Activated effector memory CD4-positive, alpha-beta T cell treated with anti-CD3 and anti-CD28 coated beads, Interleukin-2, amount 50 U/mL, for 16 hours (primary cell): Measurements from ENCODE around the gene AKAP11.

ENCODE experiments used
- DNase-seq: peaks from one replicate; pipeline ENCODE4 v3.0.0-alpha.2; 2020

The AKAP11 gene

GRCh38 chr13:42274386-42275097 is 2.6 kb downstream of the AKAP11 start:
- DNase-seq = no peak

- DNase-seq = no peak
These were observed 3.1 kb downstream of the AKAP11 start for GRCh38 chr13:42275098-42275471.

- no peak for DNase-seq
These were observed 3.6 kb downstream of the AKAP11 start for GRCh38 chr13:42275506-42275905.

GRCh38 chr13:42276683-42277082 is 4.7 kb downstream of the AKAP11 start:
- DNase-seq = no peak

- DNase-seq = no peak
These were observed 5.8 kb downstream of the AKAP11 start for GRCh38 chr13:42277618-42278276.

- no peak for DNase-seq
These were observed 7.1 kb downstream of the AKAP11 start for GRCh38 chr13:42279080-42279479.

- no peak for DNase-seq
These were observed 8.0 kb downstream of the AKAP11 start for GRCh38 chr13:42279986-42280385.

GRCh38 chr13:42280537-42280936 is 8.6 kb downstream of the AKAP11 start:
- no peak for DNase-seq

GRCh38 chr13:42283574-42283973 is 11.6 kb downstream of the AKAP11 start:
- DNase-seq = no peak

GRCh38 chr13:42284068-42284467 is 12.1 kb downstream of the AKAP11 start:
- no peak for DNase-seq

GRCh38 chr13:42298392-42298791 is 26.4 kb downstream of the AKAP11 start:
- DNase-seq = no peak

- no peak for DNase-seq
These were observed 33.6 kb downstream of the AKAP11 start for GRCh38 chr13:42305503-42305902.

GRCh38 chr13:42307461-42307860 is 35.5 kb downstream of the AKAP11 start:
- DNase-seq = no peak

GRCh38 chr13:42312817-42313431 is 41.0 kb downstream of the AKAP11 start:
- DNase-seq = no peak

- DNase-seq = no peak
These were observed 46.6 kb downstream of the AKAP11 start for GRCh38 chr13:42318570-42318969.

- DNase-seq = no peak
These were observed 48.4 kb downstream of the AKAP11 start for GRCh38 chr13:42320375-42320787.

- DNase-seq = no peak
These were observed 50.9 kb downstream of the AKAP11 start for GRCh38 chr13:42322806-42323205.

GRCh38 chr13:42324704-42325103 is 52.8 kb downstream of the AKAP11 start:
- no peak for DNase-seq

- no peak for DNase-seq
These were observed 55.8 kb downstream of the AKAP11 start for GRCh38 chr13:42327725-42328124.

GRCh38 chr13:42328672-42329071 is 56.7 kb downstream of the AKAP11 start:
- DNase-seq = no peak

GRCh38 chr13:42329239-42329638 is 57.3 kb downstream of the AKAP11 start:
- DNase-seq = no peak

GRCh38 chr13:42331009-42331408 is 59.1 kb downstream of the AKAP11 start:
- no peak for DNase-seq

- no peak for DNase-seq
These were observed 61.8 kb downstream of the AKAP11 start for GRCh38 chr13:42333613-42334328.

GRCh38 chr13:42334329-42334706 is 62.4 kb downstream of the AKAP11 start:
- DNase-seq = no peak
